Activated CD8-positive, alpha-beta T cell treated with anti-CD3 and anti-CD28 coated beads for 36 hours (primary cell): ENCODE results near the gene TNXB. TPM values are rescaled to one million over a fixed set of nuclear protein-coding genes. Genes with fewer than 3 reads are reported as not detected.
"Not testable (repeated sequence)": the region's sequence is repeated elsewhere in the genome, so short reads cannot be mapped to it uniquely, and the experiment has no call there.

ENCODE experiments used
- ATAC-seq: fragments of 200-7000 bp; cut with Tn5 transposase; one replicate; pipeline ENCODE4 v1.10.0; 2021; ENCODE audit warnings: mild to moderate bottlenecking, moderate library complexity
- CTCF ChIA-PET: fragments of 350-600 bp; sonication (Branson Sonifier 250); formaldehyde crosslinking; loops from one replicate; lab custom pipeline; 2021; ENCODE audit warnings: antibody characterized with exemption; lab: Charles Lee
- POLR2A ChIA-PET: fragments of 350-600 bp; sonication (Branson Sonifier 250); formaldehyde crosslinking; loops from one replicate; lab custom pipeline; 2021; ENCODE audit warnings: antibody characterized with exemption; lab: Charles Lee
- DNase-seq: peaks from one replicate; pipeline ENCODE4 v3.0.0-alpha.2; 2020
- H3K27ac Mint-ChIP-seq: one replicate; pipeline ENCODE4 v1.8.0; 2021; ENCODE audit warnings: mild to moderate bottlenecking, mixed read lengths
- H3K27me3 Mint-ChIP-seq: one replicate; pipeline ENCODE4 v1.8.0; 2021; ENCODE audit warnings: mixed read lengths
- H3K36me3 Mint-ChIP-seq: one replicate; pipeline ENCODE4 v1.8.0; 2021; ENCODE audit warnings: low read depth, mixed read lengths
- H3K4me1 Mint-ChIP-seq: one replicate; pipeline ENCODE4 v1.8.0; 2021; ENCODE audit warnings: low read depth, mixed read lengths
- H3K4me3 Mint-ChIP-seq: one replicate; pipeline ENCODE4 v1.8.0; 2021; ENCODE audit warnings: mild to moderate bottlenecking, moderate library complexity, mixed read lengths
- H3K9me3 Mint-ChIP-seq: one replicate; pipeline ENCODE4 v1.8.0; 2021; ENCODE audit warnings: mixed read lengths
- intact Hi-C: fragments of 100-400 bp; cut with micrococcal nuclease; formaldehyde crosslinking; loops from one replicate; pipeline ENCODE4 v1.10.0; 2022
- total RNA-seq, 2 experiments: library from RNA; stranded (reverse); gene quantifications; one replicate each; pipeline ENCODE4 v1.2.3, GENCODE V29; 2021
- TF ChIP-seq, protein P1 (sequence below): fragments of 200-600 bp; IDR thresholded peaks from one replicate; pipeline ENCODE4 v1.8.0; 2022; ENCODE audit warnings: antibody characterized with exemption, mild to moderate bottlenecking

TNXB gene
- total RNA-seq, 2 experiments from 2014 or later, result 1.8 to 3.7 TPM

DNA sequence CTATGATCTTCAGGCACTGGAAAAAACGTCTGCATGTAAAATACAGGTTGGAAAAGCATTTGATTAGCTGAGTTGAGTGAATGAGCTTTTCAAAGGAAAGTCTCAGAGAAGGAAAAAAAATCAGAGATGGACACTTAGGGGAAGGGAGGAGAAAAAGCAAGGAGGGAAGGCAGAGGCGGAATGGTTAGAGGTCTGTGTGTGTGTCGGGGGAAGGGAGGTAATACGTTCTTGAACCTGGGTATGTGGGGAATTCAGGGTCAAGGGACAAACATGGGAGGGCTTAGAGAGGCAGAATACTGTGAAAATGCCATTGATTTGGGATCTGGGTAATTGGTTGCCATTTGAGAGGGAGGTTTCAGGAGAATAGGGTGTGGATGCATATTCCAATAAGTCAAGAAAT, 37.5 kb upstream of the TNXB start:
- Mint-ChIP-seq H3K27ac (no peak overlapping the region), H3K4me1 (peaks cover 28% of the 10 kb centered on the region), H3K27me3 (peaks cover 23% of the 10 kb centered on the region), H3K4me3 (no peak overlapping the region), H3K9me3 (no peaks in the 10 kb centered on the region), H3K36me3 (peaks cover 3% of the 10 kb centered on the region)
- ATAC-seq (no peak), DNase-seq (no peak)
- ChIA-PET CTCF (interaction anchor here (3.7 kb wide), 1 partner anchor 28 kb away, joined by 21 read pairs; no protein-coding TSS in a partner anchor), POLR2A (interaction anchor here (1.0 kb wide), 1 partner anchor 22 kb away, joined by 4 read pairs; no protein-coding TSS in a partner anchor)
- TF ChIP-seq, protein P1, sequence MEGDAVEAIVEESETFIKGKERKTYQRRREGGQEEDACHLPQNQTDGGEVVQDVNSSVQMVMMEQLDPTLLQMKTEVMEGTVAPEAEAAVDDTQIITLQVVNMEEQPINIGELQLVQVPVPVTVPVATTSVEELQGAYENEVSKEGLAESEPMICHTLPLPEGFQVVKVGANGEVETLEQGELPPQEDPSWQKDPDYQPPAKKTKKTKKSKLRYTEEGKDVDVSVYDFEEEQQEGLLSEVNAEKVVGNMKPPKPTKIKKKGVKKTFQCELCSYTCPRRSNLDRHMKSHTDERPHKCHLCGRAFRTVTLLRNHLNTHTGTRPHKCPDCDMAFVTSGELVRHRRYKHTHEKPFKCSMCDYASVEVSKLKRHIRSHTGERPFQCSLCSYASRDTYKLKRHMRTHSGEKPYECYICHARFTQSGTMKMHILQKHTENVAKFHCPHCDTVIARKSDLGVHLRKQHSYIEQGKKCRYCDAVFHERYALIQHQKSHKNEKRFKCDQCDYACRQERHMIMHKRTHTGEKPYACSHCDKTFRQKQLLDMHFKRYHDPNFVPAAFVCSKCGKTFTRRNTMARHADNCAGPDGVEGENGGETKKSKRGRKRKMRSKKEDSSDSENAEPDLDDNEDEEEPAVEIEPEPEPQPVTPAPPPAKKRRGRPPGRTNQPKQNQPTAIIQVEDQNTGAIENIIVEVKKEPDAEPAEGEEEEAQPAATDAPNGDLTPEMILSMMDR, result no peak
- intact Hi-C loops, result no loop called here

- CTCF ChIA-PET, result interaction anchor here (3.7 kb wide), 1 partner anchor 28 kb away, joined by 21 read pairs; no protein-coding TSS in a partner anchor
- POLR2A ChIA-PET, result interaction anchor here (1.0 kb wide), 1 partner anchor 21 kb away, joined by 4 read pairs; no protein-coding TSS in a partner anchor
Observed at GRCh38 chr6:32146287-32146686, 37.1 kb upstream of the TNXB start.

DNA sequence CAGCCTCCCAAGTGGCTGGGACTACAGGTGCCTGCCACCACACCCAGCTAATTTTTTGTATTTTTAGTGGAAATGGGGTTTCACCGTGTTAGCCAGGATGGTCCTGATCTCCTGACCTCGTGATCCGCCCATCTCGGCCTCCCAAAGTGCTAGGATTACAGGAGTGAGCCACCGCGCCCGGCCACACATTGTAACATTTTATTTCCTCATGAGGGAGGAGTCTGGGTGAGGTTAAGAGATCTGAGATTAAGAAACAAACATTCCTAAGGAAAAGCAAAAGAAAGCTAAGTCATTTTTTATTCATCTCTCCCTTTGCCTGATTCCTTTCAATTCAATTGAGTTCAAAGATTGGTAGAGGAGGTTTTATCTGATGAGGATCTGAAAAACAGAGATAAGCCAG, 35.1 kb upstream of the TNXB start:
- H3K27ac Mint-ChIP-seq, DNase-seq, H3K4me3 Mint-ChIP-seq, intact Hi-C loops, ATAC-seq, POLR2A ChIA-PET, H3K36me3 Mint-ChIP-seq, H3K9me3 Mint-ChIP-seq: not testable (repeated sequence)
- Mint-ChIP-seq H3K4me1 (peaks cover 14% of the 10 kb centered on the region), H3K27me3 (peaks cover 14% of the 10 kb centered on the region)
- CTCF ChIA-PET, result interaction anchor here (1.4 kb wide), 1 partner anchor 26 kb away, joined by 5 read pairs; no protein-coding TSS in a partner anchor

More at GRCh38 chr6:32146287-32146686, 37.1 kb upstream of the TNXB start:
- peaks cover 23% of the 10 kb centered on the region for H3K27me3 Mint-ChIP-seq
- H3K4me3 Mint-ChIP-seq, result no peak overlapping the region
- TF ChIP-seq, protein P1, result no peak
- DNase-seq (no peak), ATAC-seq (no peak)
- H3K36me3 Mint-ChIP-seq, result peaks cover 3% of the 10 kb centered on the region
- intact Hi-C loops, result no loop called here
- no peak overlapping the region for H3K27ac Mint-ChIP-seq
- H3K4me1 Mint-ChIP-seq, result peaks cover 27% of the 10 kb centered on the region
- no peaks in the 10 kb centered on the region for H3K9me3 Mint-ChIP-seq

- Mint-ChIP-seq H3K27me3 (no peaks in the 10 kb centered on the region), H3K4me1 (no peaks in the 10 kb centered on the region), H3K36me3 (no peaks in the 10 kb centered on the region), H3K27ac (no peak overlapping the region), H3K9me3 (no peaks in the 10 kb centered on the region), H3K4me3 (no peak overlapping the region)
- ATAC-seq, result no peak
- DNase-seq, result no peak
- ChIA-PET CTCF (interaction anchor here (1.1 kb wide), 1 partner anchor 18 kb away, joined by 3 read pairs; no protein-coding TSS in a partner anchor), POLR2A (no interaction called here)
- TF ChIP-seq, protein P1, result no peak
- intact Hi-C loops, result no loop called here
Observed at GRCh38 chr6:32140420-32141046, 31.4 kb upstream of the TNXB start.

- ChIA-PET CTCF (no interaction called here), POLR2A (no interaction called here)
- intact Hi-C loops, result no loop called here
- no peaks in the 10 kb centered on the region for H3K9me3 Mint-ChIP-seq
- TF ChIP-seq, protein P1, result no peak
- H3K27me3 Mint-ChIP-seq, result no peaks in the 10 kb centered on the region
- no peak for DNase-seq
- H3K36me3 Mint-ChIP-seq, result no peaks in the 10 kb centered on the region
- H3K4me3 Mint-ChIP-seq, result no peak overlapping the region
- no peak for ATAC-seq
- H3K4me1 Mint-ChIP-seq, result no peaks in the 10 kb centered on the region
- no peak overlapping the region for H3K27ac Mint-ChIP-seq
Observed at GRCh38 chr6:32139590-32139989, 30.5 kb upstream of the TNXB start.
